PC-9 (cell line): ENCODE data around the gene SLC35F4.

ENCODE experiments used
- EZH2 ChIP-seq: fragments of 200-600 bp; sonication (generic); IDR thresholded peaks from 2 replicates; pipeline ENCODE4 v1.8.0; 2017; ENCODE audit warnings: antibody characterized with exemption, low read depth
- TF ChIP-seq, protein P1 (sequence below): fragments of 200-600 bp; sonication (generic); conservative IDR thresholded peaks from 2 replicates; pipeline ENCODE4 v1.6.1; 2017; ENCODE audit warnings: mixed run types, antibody characterized with exemption, mild to moderate bottlenecking, moderate library complexity

GRCh38 chr14:57897144-57897748 is 31.4 kb upstream of the SLC35F4 start:
- TF ChIP-seq, protein P1, sequence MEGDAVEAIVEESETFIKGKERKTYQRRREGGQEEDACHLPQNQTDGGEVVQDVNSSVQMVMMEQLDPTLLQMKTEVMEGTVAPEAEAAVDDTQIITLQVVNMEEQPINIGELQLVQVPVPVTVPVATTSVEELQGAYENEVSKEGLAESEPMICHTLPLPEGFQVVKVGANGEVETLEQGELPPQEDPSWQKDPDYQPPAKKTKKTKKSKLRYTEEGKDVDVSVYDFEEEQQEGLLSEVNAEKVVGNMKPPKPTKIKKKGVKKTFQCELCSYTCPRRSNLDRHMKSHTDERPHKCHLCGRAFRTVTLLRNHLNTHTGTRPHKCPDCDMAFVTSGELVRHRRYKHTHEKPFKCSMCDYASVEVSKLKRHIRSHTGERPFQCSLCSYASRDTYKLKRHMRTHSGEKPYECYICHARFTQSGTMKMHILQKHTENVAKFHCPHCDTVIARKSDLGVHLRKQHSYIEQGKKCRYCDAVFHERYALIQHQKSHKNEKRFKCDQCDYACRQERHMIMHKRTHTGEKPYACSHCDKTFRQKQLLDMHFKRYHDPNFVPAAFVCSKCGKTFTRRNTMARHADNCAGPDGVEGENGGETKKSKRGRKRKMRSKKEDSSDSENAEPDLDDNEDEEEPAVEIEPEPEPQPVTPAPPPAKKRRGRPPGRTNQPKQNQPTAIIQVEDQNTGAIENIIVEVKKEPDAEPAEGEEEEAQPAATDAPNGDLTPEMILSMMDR = no peak
- no peak for TF ChIP-seq EZH2
